ENCODE measurements around the gene FAM151A. TPM values are rescaled to one million over a fixed set of nuclear protein-coding genes. Genes with fewer than 3 reads are reported as not detected.
A peak's percentile ranks its signal among the peaks of the same experiment; 100 is the strongest.

FAM151A gene
- total RNA-seq, 1 donor from 2014 or later = not detected

DNA sequence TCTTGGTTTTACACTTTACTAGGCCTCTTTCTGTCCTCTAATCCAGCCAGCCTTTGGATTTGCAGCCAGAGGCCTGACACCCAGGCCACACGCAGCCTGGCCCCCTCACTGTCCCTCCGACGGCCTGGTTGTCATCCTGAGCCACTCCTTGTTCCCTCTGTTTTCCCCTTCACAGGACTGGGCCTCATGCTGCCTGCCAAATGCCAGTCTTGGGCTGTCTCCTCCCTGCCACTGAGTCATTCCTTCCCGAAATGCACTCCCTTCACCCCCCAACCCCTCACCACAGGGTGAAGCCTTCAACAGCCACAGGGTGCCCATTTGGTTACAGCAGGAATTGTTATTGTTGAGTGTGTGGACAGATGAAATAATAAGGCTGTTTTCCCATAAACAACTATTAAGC lies 54.0 kb downstream of the FAM151A start:
- Mint-ChIP-seq H3K27ac (peak overlapping the region; percentile 73), H3K4me3 (ENCODE audit: low read depth) (no peak overlapping the region), H3K9me3 (ENCODE audit: low read depth) (no peaks in the 10 kb centered on the region), H3K4me1 (ENCODE audit: low read depth) (peaks cover 2% of the 10 kb centered on the region), H3K36me3 (ENCODE audit: insufficient read depth) (no peaks in the 10 kb centered on the region), H3K27me3 (peaks cover 10% of the 10 kb centered on the region)
- no peak for DNase-seq (ENCODE audit: low spot score, unreplicated experiment)
- TF ChIP-seq, protein P1, sequence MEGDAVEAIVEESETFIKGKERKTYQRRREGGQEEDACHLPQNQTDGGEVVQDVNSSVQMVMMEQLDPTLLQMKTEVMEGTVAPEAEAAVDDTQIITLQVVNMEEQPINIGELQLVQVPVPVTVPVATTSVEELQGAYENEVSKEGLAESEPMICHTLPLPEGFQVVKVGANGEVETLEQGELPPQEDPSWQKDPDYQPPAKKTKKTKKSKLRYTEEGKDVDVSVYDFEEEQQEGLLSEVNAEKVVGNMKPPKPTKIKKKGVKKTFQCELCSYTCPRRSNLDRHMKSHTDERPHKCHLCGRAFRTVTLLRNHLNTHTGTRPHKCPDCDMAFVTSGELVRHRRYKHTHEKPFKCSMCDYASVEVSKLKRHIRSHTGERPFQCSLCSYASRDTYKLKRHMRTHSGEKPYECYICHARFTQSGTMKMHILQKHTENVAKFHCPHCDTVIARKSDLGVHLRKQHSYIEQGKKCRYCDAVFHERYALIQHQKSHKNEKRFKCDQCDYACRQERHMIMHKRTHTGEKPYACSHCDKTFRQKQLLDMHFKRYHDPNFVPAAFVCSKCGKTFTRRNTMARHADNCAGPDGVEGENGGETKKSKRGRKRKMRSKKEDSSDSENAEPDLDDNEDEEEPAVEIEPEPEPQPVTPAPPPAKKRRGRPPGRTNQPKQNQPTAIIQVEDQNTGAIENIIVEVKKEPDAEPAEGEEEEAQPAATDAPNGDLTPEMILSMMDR (IDR thresholded peaks at IDR 0.05; ENCODE audit: unreplicated experiment) = no peak

DNA sequence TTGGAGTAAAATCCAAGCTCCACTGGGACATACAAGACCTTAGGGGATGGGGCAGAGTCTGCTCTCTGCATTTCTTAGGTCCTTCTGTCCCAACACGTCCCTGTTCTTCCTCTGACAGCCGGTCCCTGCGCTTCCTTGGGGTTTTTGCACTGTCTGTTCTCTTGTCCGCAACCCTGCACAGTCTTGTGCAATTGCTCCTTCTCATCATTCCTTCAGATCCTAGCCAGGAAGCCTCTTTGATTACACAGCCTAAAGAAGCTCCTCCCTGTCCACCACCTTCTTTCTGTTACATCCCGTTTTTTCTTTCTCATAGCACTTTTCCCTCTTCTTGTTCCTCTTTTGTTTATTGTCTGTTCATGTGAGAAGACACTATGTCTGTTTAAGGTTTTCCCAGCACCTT lies 55.4 kb downstream of the FAM151A start:
- peaks cover 2% of the 10 kb centered on the region for H3K4me1 Mint-ChIP-seq (ENCODE audit: low read depth)
- TF ChIP-seq, protein P1 (IDR thresholded peaks at IDR 0.05; ENCODE audit: unreplicated experiment) = no peak
- H3K4me3 Mint-ChIP-seq (ENCODE audit: low read depth) = no peak overlapping the region
- no peaks in the 10 kb centered on the region for H3K36me3 Mint-ChIP-seq (ENCODE audit: insufficient read depth)
- no peak overlapping the region for H3K27ac Mint-ChIP-seq
- DNase-seq (ENCODE audit: low spot score, unreplicated experiment) = no peak
- no peaks in the 10 kb centered on the region for H3K9me3 Mint-ChIP-seq (ENCODE audit: low read depth)
- peaks cover 10% of the 10 kb centered on the region for H3K27me3 Mint-ChIP-seq

DNA sequence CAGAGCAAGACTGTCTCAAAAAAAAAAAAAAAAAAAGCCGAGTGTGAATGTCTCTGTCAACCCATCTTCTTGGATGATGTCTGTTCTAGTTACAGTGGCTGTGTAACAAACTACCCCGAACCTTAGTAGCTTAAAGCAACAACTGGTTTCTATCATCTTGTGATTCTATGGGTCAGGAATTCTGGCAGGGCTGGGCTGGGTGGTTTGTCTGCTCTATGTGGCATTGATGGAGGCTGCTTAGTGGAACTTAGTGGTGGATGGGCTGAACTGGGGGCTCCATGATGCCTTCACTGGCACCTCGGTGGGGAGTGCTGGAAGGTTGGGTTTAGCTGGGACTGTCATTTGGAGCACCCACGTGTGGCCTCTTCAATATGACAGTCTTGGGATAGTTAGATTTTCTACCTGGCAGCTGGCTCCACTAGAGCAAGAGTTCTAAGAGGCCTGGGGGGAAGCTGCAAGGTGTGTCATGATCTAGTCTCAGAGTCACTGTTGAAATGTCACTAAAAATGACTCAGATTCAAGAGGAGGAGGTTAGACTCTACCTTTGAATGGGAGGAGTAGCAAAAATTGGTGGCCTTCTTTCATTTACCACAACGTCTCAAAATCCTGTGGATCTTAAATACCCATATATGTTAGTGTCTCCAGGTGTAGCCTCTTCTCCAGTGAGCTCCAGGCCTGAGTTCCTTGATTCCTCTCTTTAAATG lies 56.7 kb downstream of the FAM151A start:
- H3K4me3 Mint-ChIP-seq (ENCODE audit: low read depth) = no peak overlapping the region
- H3K36me3 Mint-ChIP-seq (ENCODE audit: insufficient read depth) = no peaks in the 10 kb centered on the region
- H3K9me3 Mint-ChIP-seq (ENCODE audit: low read depth) = no peaks in the 10 kb centered on the region
- TF ChIP-seq, protein P1 (IDR thresholded peaks at IDR 0.05; ENCODE audit: unreplicated experiment) = no peak
- H3K27me3 Mint-ChIP-seq = peaks cover 10% of the 10 kb centered on the region
- no peaks in the 10 kb centered on the region for H3K4me1 Mint-ChIP-seq (ENCODE audit: low read depth)
- H3K27ac Mint-ChIP-seq = no peak overlapping the region
- no peak for DNase-seq (ENCODE audit: low spot score, unreplicated experiment)

DNA sequence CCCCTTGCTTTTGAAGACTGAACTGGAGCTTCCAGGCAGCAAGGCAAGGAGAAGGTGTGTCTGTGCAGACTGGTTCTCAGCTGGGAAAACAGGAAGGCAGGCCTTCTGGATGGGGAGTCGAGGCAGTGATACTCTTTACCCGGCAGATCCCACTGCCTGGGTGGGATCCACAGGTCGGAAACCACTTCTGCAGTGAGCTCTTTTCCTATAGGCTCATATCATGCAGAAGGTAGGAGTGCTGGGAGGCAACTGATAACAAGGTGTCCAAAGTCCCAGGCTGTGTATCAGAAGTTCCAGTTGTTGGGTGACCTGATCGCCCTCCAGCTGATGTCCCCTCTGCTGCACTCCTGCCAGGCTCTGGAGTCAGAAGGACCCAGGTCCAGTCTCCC lies 58.2 kb downstream of the FAM151A start:
- no peaks in the 10 kb centered on the region for H3K9me3 Mint-ChIP-seq (ENCODE audit: low read depth)
- no peaks in the 10 kb centered on the region for H3K4me1 Mint-ChIP-seq (ENCODE audit: low read depth)
- H3K27ac Mint-ChIP-seq = no peak overlapping the region
- no peak overlapping the region for H3K4me3 Mint-ChIP-seq (ENCODE audit: low read depth)
- no peak for DNase-seq (ENCODE audit: low spot score, unreplicated experiment)
- H3K27me3 Mint-ChIP-seq = peaks cover 10% of the 10 kb centered on the region
- TF ChIP-seq, protein P1 (IDR thresholded peaks at IDR 0.05; ENCODE audit: unreplicated experiment) = no peak
- H3K36me3 Mint-ChIP-seq (ENCODE audit: insufficient read depth) = no peaks in the 10 kb centered on the region

GRCh38 chr1:54564312-54565112 lies 58.8 kb downstream of the FAM151A start:
- no peak overlapping the region for H3K27ac Mint-ChIP-seq
- H3K4me3 Mint-ChIP-seq (ENCODE audit: low read depth) = no peak overlapping the region
- H3K36me3 Mint-ChIP-seq (ENCODE audit: insufficient read depth) = no peaks in the 10 kb centered on the region
- H3K27me3 Mint-ChIP-seq = peaks cover 10% of the 10 kb centered on the region
- TF ChIP-seq, protein P1 (IDR thresholded peaks at IDR 0.05; ENCODE audit: unreplicated experiment) = no peak
- DNase-seq (ENCODE audit: low spot score, unreplicated experiment) = no peak
- no peaks in the 10 kb centered on the region for H3K9me3 Mint-ChIP-seq (ENCODE audit: low read depth)
- no peaks in the 10 kb centered on the region for H3K4me1 Mint-ChIP-seq (ENCODE audit: low read depth)

Data from progenitor cell of endocrine pancreas (in vitro differentiated cells).